ENCODE data around the gene PCSK4. TPM values are rescaled to one million over a fixed set of nuclear protein-coding genes. Genes with fewer than 3 reads are reported as not detected.
A peak's percentile ranks its signal among the peaks of the same experiment; 100 is the strongest.
"Not testable (repeated sequence)": the region's sequence is repeated elsewhere in the genome, so short reads cannot be mapped to it uniquely, and the experiment has no call there.

The PCSK4 gene
- total RNA-seq, 1 donor from 2014 or later = 7.4 TPM

DNA sequence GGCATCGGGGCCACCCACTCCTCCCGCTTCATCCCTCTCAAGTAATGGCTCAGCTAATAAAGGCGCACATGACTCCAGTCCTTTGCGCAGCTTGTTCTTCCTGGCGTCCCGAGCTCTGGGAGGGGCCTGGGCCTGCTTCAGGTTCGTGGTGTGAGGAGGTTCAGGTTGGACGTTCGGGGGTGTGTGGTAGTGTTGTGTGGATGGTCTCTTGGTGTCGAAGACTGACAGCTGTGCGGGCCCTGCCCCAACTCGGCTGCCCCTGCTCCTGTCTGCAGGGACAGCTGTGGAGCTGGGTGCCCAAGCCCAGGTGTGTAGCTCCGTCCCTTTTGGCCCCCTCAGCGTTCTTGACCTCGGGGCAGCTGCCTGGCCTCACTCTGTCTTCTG, 49.7 kb downstream of the PCSK4 start:
- Histone ChIP-seq H3K27ac (no peak overlapping the region), H3K4me3 (no peak overlapping the region), H3K27me3 (ENCODE audit: low read depth) (peaks cover 1% of the 10 kb centered on the region), H3K9me3 (no peaks in the 10 kb centered on the region), H3K4me1 (peaks cover 28% of the 10 kb centered on the region), H3K36me3 (peaks cover 45% of the 10 kb centered on the region)
- intact Hi-C loops (cut with DNase I) = no loop called here
- no peak for TF ChIP-seq CTCF (IDR thresholded peaks at IDR 0.05)
- ATAC-seq = no peak
- no peak for DNase-seq

DNA sequence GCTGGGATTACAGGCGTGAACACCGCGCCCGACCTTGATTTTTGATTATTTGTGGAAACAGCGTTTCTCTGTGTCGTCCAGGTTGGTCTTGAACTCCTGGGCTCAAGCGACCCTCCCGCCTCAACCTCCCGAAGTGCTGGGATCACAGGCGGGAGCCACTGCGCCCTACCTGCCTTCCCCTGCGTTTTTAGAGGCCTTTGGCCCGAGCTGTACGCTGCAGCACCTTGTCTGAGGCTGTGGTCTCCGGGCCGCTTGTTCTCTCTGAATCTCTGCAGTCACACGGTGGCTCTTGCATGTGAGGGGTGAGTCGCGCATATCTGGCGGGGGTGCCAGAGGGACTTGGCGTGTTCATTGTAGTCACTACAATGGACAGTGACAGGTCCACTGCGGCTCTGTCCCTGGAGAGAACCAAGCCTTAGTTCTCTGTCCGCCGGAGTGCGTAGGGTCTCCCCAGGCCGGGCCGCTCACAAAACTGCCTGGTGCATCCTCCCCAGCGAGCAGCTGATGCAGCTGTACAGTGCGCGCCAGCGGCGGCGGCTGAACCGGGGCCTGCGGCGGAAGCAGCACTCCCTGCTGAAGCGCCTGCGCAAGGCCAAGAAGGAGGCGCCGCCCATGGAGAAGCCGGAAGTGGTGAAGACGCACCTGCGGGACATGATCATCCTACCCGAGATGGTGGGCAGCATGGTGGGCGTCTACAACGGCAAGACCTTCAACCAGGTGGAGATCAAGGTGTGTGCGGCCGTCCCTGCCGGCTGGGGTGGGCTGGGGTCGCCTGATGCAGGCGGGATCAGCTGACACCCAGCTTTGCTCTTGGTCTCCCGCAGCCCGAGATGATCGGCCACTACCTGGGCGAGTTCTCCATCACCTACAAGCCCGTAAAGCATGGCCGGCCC, 50.4 kb downstream of the PCSK4 start:
- Histone ChIP-seq H3K4me1 (peaks cover 21% of the 10 kb centered on the region), H3K4me3 (peak overlapping the region; percentile 98), H3K36me3 (peaks cover 51% of the 10 kb centered on the region)
- H3K9me3 ChIP-seq; H3K27me3 ChIP-seq (ENCODE audit: low read depth); H3K27ac ChIP-seq; ATAC-seq; intact Hi-C loops (cut with DNase I): not testable (repeated sequence)
- DNase-seq = peak; percentile 45

DNA sequence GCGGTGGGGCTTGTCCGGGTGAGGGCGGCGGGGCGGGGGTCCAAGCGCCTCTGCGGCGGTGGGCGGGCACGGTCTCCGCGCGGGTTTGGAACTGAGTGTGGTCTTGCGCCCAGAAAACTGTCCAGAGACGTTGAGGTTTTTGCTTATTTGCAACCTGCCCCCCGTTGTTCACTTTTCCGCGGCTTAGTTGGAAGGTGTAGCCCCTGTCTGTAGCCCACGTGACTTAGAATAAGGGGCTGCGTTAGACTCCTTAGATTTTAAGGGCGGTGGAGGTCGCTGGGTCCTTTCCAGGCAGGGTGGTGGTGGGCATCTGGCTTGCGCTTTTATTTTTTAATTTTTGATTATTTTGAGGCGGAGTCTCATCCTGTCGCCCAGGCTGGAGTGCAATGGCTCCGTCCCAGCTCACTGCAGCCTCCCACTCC, 51.2 kb downstream of the PCSK4 start:
- Histone ChIP-seq H3K9me3 (no peaks in the 10 kb centered on the region), H3K4me1 (peaks cover 20% of the 10 kb centered on the region), H3K4me3 (peak overlapping the region; percentile 98), H3K36me3 (peaks cover 59% of the 10 kb centered on the region), H3K27me3 (ENCODE audit: low read depth) (no peaks in the 10 kb centered on the region), H3K27ac (peak overlapping the region; percentile 92)
- intact Hi-C loops (cut with DNase I) = no loop called here
- ATAC-seq = peak in 1 of 2 donors; percentile 1
- DNase-seq = no peak
- no peak for TF ChIP-seq CTCF (IDR thresholded peaks at IDR 0.05)

DNA sequence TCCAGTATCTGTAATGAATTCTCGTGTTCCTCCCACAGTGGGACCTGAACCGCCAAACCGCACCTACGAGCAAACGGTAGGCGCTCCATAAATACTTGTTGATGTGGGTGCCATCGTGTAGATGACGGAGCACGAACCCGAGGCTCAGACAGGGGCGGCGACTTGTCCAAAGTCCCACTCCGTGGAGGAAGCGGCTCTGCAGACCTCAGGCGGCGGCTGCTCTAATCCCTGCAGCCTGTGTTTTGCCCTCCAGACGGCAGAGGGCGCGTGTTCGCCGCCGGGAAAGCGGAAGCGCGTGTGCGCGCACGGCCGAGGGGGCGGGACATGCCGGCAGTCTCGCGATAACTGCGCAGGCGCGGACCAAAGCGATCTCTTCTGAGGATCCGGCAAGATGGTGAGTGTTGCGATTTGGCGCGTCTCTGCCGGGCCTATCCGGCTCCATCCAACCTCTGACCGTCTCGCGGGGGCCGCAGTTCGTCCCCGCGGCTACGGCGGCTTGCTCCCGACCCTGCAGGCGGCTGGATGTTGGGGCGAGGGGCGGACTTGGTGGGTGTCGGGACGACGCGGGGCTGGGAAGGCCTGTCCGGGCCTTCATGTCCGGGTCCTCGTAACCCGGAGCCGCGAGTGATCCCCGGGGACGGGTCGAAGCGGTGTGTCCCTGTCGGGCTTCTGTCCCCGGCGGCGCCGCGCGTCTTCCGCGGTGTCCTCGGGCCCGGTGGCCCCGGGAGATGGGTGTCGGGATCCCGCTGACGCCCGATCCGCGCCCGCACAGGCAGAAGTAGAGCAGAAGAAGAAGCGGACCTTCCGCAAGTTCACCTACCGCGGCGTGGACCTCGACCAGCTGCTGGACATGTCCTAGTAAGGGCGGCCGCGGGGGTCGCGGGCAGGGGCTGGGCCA, 51.9 kb downstream of the PCSK4 start, which contains the start of gene RPS15:
RPS15 (plus strand) TSS at position 362 of the 898 bp plus-strand sequence; CDS start at position 392, 30 bp downstream.
- H3K27me3 ChIP-seq (ENCODE audit: low read depth) = no peaks in the 10 kb centered on the region
- H3K4me1 ChIP-seq = peaks cover 20% of the 10 kb centered on the region
- peak; percentile 96 for ATAC-seq
- no peaks in the 10 kb centered on the region for H3K9me3 ChIP-seq
- peak within 1 kb of the TSS; percentile 98 for H3K4me3 ChIP-seq
- peak within 1 kb of the TSS; percentile 92 for H3K27ac ChIP-seq
- TF ChIP-seq CTCF (IDR thresholded peaks at IDR 0.05) = peak; percentile 96
- intact Hi-C loops (cut with DNase I) = no loop called here
- DNase-seq = peak; percentile 96
- H3K36me3 ChIP-seq = peaks cover 66% of the 10 kb centered on the region

DNA sequence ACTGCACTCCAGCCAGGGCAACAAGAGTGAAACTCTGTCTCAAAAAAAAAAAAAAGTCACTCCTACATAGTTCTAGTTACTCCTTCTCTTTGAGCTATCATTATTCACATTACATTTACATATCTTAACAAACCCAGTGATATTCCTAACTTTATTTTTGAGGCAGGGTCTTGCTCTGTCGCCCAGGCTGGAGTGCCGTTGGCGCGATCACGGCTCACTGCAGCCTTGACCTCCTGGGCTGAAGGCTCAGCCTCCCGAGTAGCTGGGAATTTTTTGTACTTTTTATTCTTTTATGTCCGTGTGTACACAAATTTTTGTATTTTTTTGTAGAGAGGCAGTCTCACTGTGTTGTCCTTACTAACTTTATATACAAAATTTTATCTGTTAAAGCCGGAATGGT, 52.5 kb downstream of the PCSK4 start:
- Histone ChIP-seq H3K9me3 (no peaks in the 10 kb centered on the region), H3K4me3 (peak overlapping the region; percentile 98), H3K27ac (peak overlapping the region; percentile 92), H3K27me3 (ENCODE audit: low read depth) (no peaks in the 10 kb centered on the region), H3K36me3 (peaks cover 66% of the 10 kb centered on the region), H3K4me1 (peaks cover 20% of the 10 kb centered on the region)
- DNase-seq (no peak), ATAC-seq (no peak)
- intact Hi-C loops (cut with DNase I) = no loop called here
- TF ChIP-seq CTCF (IDR thresholded peaks at IDR 0.05) = no peak

Data from lower lobe of right lung (tissue), 2 donors.